OCI-LY3 (cell line): ENCODE results near the gene ABHD12.

Source experiments
- H2AFZ ChIP-seq: fragments of 200-600, 300-600 bp; shearing (Covaris generic); 2 replicates; pipeline ENCODE4 v1.6.0; 2014; ENCODE audit warnings: antibody characterized with exemption, low read depth, low read length
- H3K27ac ChIP-seq: fragments of 200-600, 300-600 bp; sonication (generic); 2 replicates; pipeline ENCODE4 v1.5.1; 2014; ENCODE audit warnings: mild to moderate bottlenecking, low read length, moderate library complexity, mixed read lengths
- H3K27me3 ChIP-seq: fragments of 200-600, 300-600 bp; sonication (generic); 2 replicates; pipeline ENCODE4 v1.6.1; 2014; ENCODE audit warnings: low read depth, low read length, mixed read lengths
- H3K36me3 ChIP-seq: fragments of 200-600, 300-600 bp; sonication (generic); replicated peaks from 2 replicates; pipeline ENCODE3; 2014; ENCODE audit warnings: low read depth, low read length, mixed read lengths
- H3K4me1 ChIP-seq: fragments of 300-600, 200-600 bp; sonication (generic); 2 replicates; pipeline ENCODE4 v1.6.1; 2014; ENCODE audit warnings: low read length, mixed read lengths
- H3K4me2 ChIP-seq: fragments of 200-600, 300-600 bp; sonication (generic); 2 replicates; pipeline ENCODE4 v1.6.1; 2014; ENCODE audit warnings: low read length, mixed read lengths
- H3K4me3 ChIP-seq: fragments of 300-600, 200-600 bp; sonication (generic); 2 replicates; pipeline ENCODE4 v1.5.1; 2014; ENCODE audit warnings: antibody characterized with exemption, mild to moderate bottlenecking, low read length, moderate library complexity
- H3K79me2 ChIP-seq: fragments of 300-600, 200-600 bp; shearing (Covaris generic); 2 replicates; pipeline ENCODE4 v1.6.1; 2014; ENCODE audit warnings: mild to moderate bottlenecking, low read length, mixed read lengths
- H3K9ac ChIP-seq: fragments of 300-600, 200-600 bp; shearing (Covaris generic); 2 replicates; pipeline ENCODE4 v1.6.0; 2014; ENCODE audit warnings: mild to moderate bottlenecking, low read length, moderate library complexity
- H3K9me3 ChIP-seq: fragments of 200-600, 300-600 bp; shearing (Covaris generic); 2 replicates; pipeline ENCODE4 v1.6.1; 2014; ENCODE audit warnings: low read length, mixed read lengths; ENCODE audit not compliant: insufficient read depth
- H4K20me1 ChIP-seq: fragments of 200-600, 300-600 bp; sonication (generic); 2 replicates; pipeline ENCODE4 v1.6.1; 2016; ENCODE audit warnings: low read length, mixed read lengths; ENCODE audit not compliant: insufficient read depth
- CTCF ChIP-seq: fragments of 200-600, 300-600 bp; sonication (generic); IDR thresholded peaks from 2 replicates; pipeline ENCODE4 v1.5.1; 2014; ENCODE audit warnings: antibody characterized with exemption, low read length, low read depth
- EZH2phosphoT487 ChIP-seq: fragments of 200-600 bp; shearing (Covaris generic); IDR thresholded peaks from 2 replicates; pipeline ENCODE4 v1.6.1; 2018; ENCODE audit warnings: antibody characterized with exemption, mixed run types, low read depth

The ABHD12 gene

DNA sequence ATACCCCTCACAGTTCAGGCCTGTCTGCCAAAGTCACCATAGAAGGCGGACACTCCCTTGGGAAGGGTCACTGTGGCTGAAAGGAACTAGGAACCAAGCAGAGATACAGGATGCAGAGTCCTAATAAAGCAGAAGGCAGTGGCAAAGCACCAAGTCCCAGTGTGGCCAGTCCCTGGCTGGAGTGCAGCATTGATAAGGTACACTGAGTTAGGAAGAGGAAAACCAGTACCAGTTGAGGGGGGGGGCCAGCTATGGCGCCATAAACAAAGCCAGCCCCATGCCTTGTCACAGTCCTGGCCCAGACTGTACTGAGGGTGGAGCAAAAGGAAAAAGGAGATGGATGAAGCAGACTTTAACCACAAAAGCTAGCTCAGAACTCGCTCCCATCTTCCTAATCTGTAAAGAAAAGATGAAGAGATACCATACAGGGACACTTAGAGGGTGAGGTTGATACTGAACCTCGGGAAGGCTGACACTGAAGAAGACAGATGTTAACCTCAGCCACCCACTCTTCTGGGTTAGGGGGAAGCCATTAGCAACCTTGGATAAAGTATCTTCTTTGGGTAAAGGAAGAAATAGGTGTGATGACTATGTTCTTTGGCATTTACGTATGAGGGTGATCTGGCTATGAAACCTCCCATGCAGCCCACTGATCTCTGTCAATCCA, 7.8 kb downstream of the ABHD12 start:
- no peaks in the 10 kb centered on the region for H3K9me3 ChIP-seq
- peaks cover 4% of the 10 kb centered on the region for H3K36me3 ChIP-seq
- no peak overlapping the region for H3K4me2 ChIP-seq
- H4K20me1 ChIP-seq, result peaks cover 38% of the 10 kb centered on the region
- H3K4me3 ChIP-seq, result no peak overlapping the region
- no peak overlapping the region for H3K27ac ChIP-seq
- H3K4me1 ChIP-seq, result peaks cover 14% of the 10 kb centered on the region
- TF ChIP-seq EZH2phosphoT487 (no peak), CTCF (no peak)
- peaks cover 66% of the 10 kb centered on the region for H3K79me2 ChIP-seq
- H3K9ac ChIP-seq, result no peak overlapping the region
- H3K27me3 ChIP-seq, result no peaks in the 10 kb centered on the region
- H2AFZ ChIP-seq, result no peak overlapping the region

DNA sequence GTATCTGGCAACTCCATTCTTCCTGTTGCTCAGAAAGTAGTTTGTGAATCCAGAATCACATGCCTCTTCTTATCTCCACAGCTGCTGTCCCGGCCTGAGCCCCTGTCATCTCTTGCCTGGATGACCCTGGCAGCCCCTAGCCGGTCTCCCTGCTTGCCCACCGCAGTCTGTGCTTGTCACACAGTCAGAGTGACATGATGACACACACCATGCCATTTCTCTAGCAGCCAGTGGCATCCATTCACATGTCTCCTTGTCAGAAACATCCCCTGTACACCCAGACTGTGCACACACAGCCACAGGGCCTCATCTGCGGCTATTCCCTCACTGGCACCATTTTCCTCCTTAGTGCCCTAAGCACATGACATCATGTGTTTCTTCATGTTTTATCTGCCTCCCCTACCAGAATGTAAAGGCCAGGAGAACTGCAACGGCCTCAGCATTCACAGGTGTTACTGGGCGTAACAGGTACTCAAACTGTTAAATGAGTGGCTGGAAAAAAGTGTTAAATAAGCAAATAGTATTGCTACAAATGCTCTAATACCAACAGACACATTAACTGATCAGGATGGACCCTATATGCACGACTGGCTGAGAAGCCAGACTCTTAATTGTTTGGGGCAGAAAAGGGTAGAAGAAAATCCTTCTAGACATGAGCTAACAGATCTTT, 9.6 kb downstream of the ABHD12 start:
- H3K9ac ChIP-seq, result no peak overlapping the region
- TF ChIP-seq EZH2phosphoT487, result no peak
- no peak for TF ChIP-seq CTCF
- peaks cover 68% of the 10 kb centered on the region for H3K79me2 ChIP-seq
- H3K36me3 ChIP-seq, result peaks cover 4% of the 10 kb centered on the region
- peaks cover 14% of the 10 kb centered on the region for H3K4me1 ChIP-seq
- H3K27ac ChIP-seq, result no peak overlapping the region
- H3K9me3 ChIP-seq, result no peaks in the 10 kb centered on the region
- H3K4me2 ChIP-seq, result no peak overlapping the region
- H4K20me1 ChIP-seq, result peaks cover 38% of the 10 kb centered on the region
- H3K4me3 ChIP-seq, result no peak overlapping the region
- H2AFZ ChIP-seq, result no peak overlapping the region
- H3K27me3 ChIP-seq, result no peaks in the 10 kb centered on the region

GRCh38 chr20:25378884-25379733, 11.5 kb downstream of the ABHD12 start:
- no peak overlapping the region for H3K27ac ChIP-seq
- TF ChIP-seq CTCF (no peak; the same call in 1 of the 2 replicates), EZH2phosphoT487 (no peak)
- no peaks in the 10 kb centered on the region for H3K9me3 ChIP-seq
- no peak overlapping the region for H3K9ac ChIP-seq
- no peak overlapping the region for H3K4me3 ChIP-seq
- peaks cover 4% of the 10 kb centered on the region for H3K36me3 ChIP-seq
- H4K20me1 ChIP-seq, result peaks cover 41% of the 10 kb centered on the region
- peaks cover 66% of the 10 kb centered on the region for H3K79me2 ChIP-seq
- no peaks in the 10 kb centered on the region for H3K27me3 ChIP-seq
- 0 out of 2 replicates have a peak overlapping the region, but pooled peaks have one; percentile 2 for H3K4me2 ChIP-seq
- no peak overlapping the region for H2AFZ ChIP-seq
- H3K4me1 ChIP-seq, result peaks cover 14% of the 10 kb centered on the region
